Activated CD8-positive, alpha-beta T cell treated with anti-CD3 and anti-CD28 coated beads for 36 hours (primary cell): ENCODE data around the gene TK2. TPM values are rescaled to one million over a fixed set of nuclear protein-coding genes. Genes with fewer than 3 reads are reported as not detected.

Source experiments
- ATAC-seq: fragments of 200-7000 bp; cut with Tn5 transposase; one replicate; pipeline ENCODE4 v1.10.0; 2021; ENCODE audit warnings: mild to moderate bottlenecking, moderate library complexity
- CTCF ChIA-PET: fragments of 350-600 bp; sonication (Branson Sonifier 250); formaldehyde crosslinking; loops from one replicate; lab custom pipeline; 2021; ENCODE audit warnings: antibody characterized with exemption; lab: Charles Lee
- POLR2A ChIA-PET: fragments of 350-600 bp; sonication (Branson Sonifier 250); formaldehyde crosslinking; loops from one replicate; lab custom pipeline; 2021; ENCODE audit warnings: antibody characterized with exemption; lab: Charles Lee
- DNase-seq: peaks from one replicate; pipeline ENCODE4 v3.0.0-alpha.2; 2020
- H3K27ac Mint-ChIP-seq: one replicate; pipeline ENCODE4 v1.8.0; 2021; ENCODE audit warnings: mild to moderate bottlenecking, mixed read lengths
- H3K27me3 Mint-ChIP-seq: one replicate; pipeline ENCODE4 v1.8.0; 2021; ENCODE audit warnings: mixed read lengths
- H3K36me3 Mint-ChIP-seq: one replicate; pipeline ENCODE4 v1.8.0; 2021; ENCODE audit warnings: low read depth, mixed read lengths
- H3K4me1 Mint-ChIP-seq: one replicate; pipeline ENCODE4 v1.8.0; 2021; ENCODE audit warnings: low read depth, mixed read lengths
- H3K4me3 Mint-ChIP-seq: one replicate; pipeline ENCODE4 v1.8.0; 2021; ENCODE audit warnings: mild to moderate bottlenecking, moderate library complexity, mixed read lengths
- H3K9me3 Mint-ChIP-seq: one replicate; pipeline ENCODE4 v1.8.0; 2021; ENCODE audit warnings: mixed read lengths
- CTCF ChIP-seq: fragments of 200-600 bp; IDR thresholded peaks from one replicate; pipeline ENCODE4 v1.8.0; 2022; ENCODE audit warnings: antibody characterized with exemption, mild to moderate bottlenecking
- intact Hi-C: fragments of 100-400 bp; cut with micrococcal nuclease; formaldehyde crosslinking; loops from one replicate; pipeline ENCODE4 v1.10.0; 2022
- total RNA-seq, 2 experiments: library from RNA; stranded (reverse); gene quantifications; one replicate each; pipeline ENCODE4 v1.2.3, GENCODE V29; 2021

TK2 gene
- total RNA-seq, 2 experiments from 2014 or later: 3.2 to 4.4 TPM

GRCh38 chr16:66539623-66540469 lies 10.1 kb downstream of the TK2 start:
- TF ChIP-seq CTCF: no peak
- intact Hi-C loops: no loop called here
- no peaks in the 10 kb centered on the region for H3K9me3 Mint-ChIP-seq
- peak; percentile 13 for ATAC-seq
- POLR2A ChIA-PET: interaction anchor here (2.1 kb wide), 1 partner anchor 9 kb away, joined by 5 read pairs; no protein-coding TSS in a partner anchor
- DNase-seq: no peak
- no peaks in the 10 kb centered on the region for H3K27me3 Mint-ChIP-seq
- no peak overlapping the region for H3K4me3 Mint-ChIP-seq
- peaks cover 15% of the 10 kb centered on the region for H3K4me1 Mint-ChIP-seq
- CTCF ChIA-PET: interaction anchor here (0.7 to 2.0 kb wide), 3 partner anchors 9 to 33 kb away, joined by 3 to 5 read pairs (median 3); no protein-coding TSS in a partner anchor
- H3K27ac Mint-ChIP-seq: no peak overlapping the region
- H3K36me3 Mint-ChIP-seq: no peaks in the 10 kb centered on the region

GRCh38 chr16:66538910-66539309 lies 11.0 kb downstream of the TK2 start:
- no peak overlapping the region for H3K27ac Mint-ChIP-seq
- no peak for ATAC-seq
- H3K4me3 Mint-ChIP-seq: no peak overlapping the region
- no peaks in the 10 kb centered on the region for H3K36me3 Mint-ChIP-seq
- H3K4me1 Mint-ChIP-seq: peaks cover 13% of the 10 kb centered on the region
- H3K27me3 Mint-ChIP-seq: no peaks in the 10 kb centered on the region
- CTCF ChIA-PET: interaction anchor here (1.0 to 2.0 kb wide), 2 partner anchors 10 to 23 kb away, joined by 3 to 5 read pairs; no protein-coding TSS in a partner anchor
- H3K9me3 Mint-ChIP-seq: no peaks in the 10 kb centered on the region
- no peak for TF ChIP-seq CTCF
- no peak for DNase-seq
- POLR2A ChIA-PET: no interaction called here
- intact Hi-C loops: no loop called here

GRCh38 chr16:66537236-66537635 lies 12.7 kb downstream of the TK2 start:
- Mint-ChIP-seq H3K27ac (no peak overlapping the region), H3K4me1 (peaks cover 9% of the 10 kb centered on the region), H3K9me3 (no peaks in the 10 kb centered on the region), H3K27me3 (no peaks in the 10 kb centered on the region), H3K36me3 (no peaks in the 10 kb centered on the region), H3K4me3 (no peak overlapping the region)
- no peak for TF ChIP-seq CTCF
- ATAC-seq: no peak
- intact Hi-C loops: no loop called here
- DNase-seq: no peak
- ChIA-PET CTCF (interaction anchor here (1.0 to 1.3 kb wide), 2 partner anchors 12 to 54 kb away, joined by 3 to 5 read pairs; no protein-coding TSS in a partner anchor), POLR2A (no interaction called here)

- no peak for TF ChIP-seq CTCF
- ATAC-seq (no peak), DNase-seq (no peak)
- intact Hi-C loops: no loop called here
- H3K27ac Mint-ChIP-seq: no peak overlapping the region
- ChIA-PET POLR2A (interaction anchor here (1.0 kb wide), 1 partner anchor 11 kb away, joined by 5 read pairs; no protein-coding TSS in a partner anchor), CTCF (interaction anchor here (1.0 to 1.3 kb wide), 2 partner anchors 12 to 53 kb away, joined by 3 to 5 read pairs; no protein-coding TSS in a partner anchor)
- H3K4me1 Mint-ChIP-seq: peaks cover 9% of the 10 kb centered on the region
- no peak overlapping the region for H3K4me3 Mint-ChIP-seq
- no peaks in the 10 kb centered on the region for H3K9me3 Mint-ChIP-seq
- no peaks in the 10 kb centered on the region for H3K36me3 Mint-ChIP-seq
- H3K27me3 Mint-ChIP-seq: no peaks in the 10 kb centered on the region
These were observed 13.4 kb downstream of the TK2 start for GRCh38 chr16:66536525-66536924.

- no peaks in the 10 kb centered on the region for H3K36me3 Mint-ChIP-seq
- intact Hi-C loops: no loop called here
- POLR2A ChIA-PET: no interaction called here
- H3K4me1 Mint-ChIP-seq: peaks cover 10% of the 10 kb centered on the region
- no peak for DNase-seq
- H3K9me3 Mint-ChIP-seq: no peaks in the 10 kb centered on the region
- no peaks in the 10 kb centered on the region for H3K27me3 Mint-ChIP-seq
- CTCF ChIA-PET: no interaction called here
- H3K4me3 Mint-ChIP-seq: no peak overlapping the region
- no peak overlapping the region for H3K27ac Mint-ChIP-seq
- no peak for ATAC-seq
- TF ChIP-seq CTCF: no peak
These were observed 15.5 kb downstream of the TK2 start for GRCh38 chr16:66534376-66534799.
